Right lobe of liver (tissue), 6 donors: ENCODE results near the gene PON3. TPM values are rescaled to one million over a fixed set of nuclear protein-coding genes. Genes with fewer than 3 reads are reported as not detected.
A peak's percentile ranks its signal among the peaks of the same experiment; 100 is the strongest.

Experiments
- ATAC-seq, 4 donors: fragments of 200-7000 bp; cut with Tn5 transposase; one replicate each; pipeline ENCODE4 v1.9.1; 2020; ENCODE audit warnings: mild to moderate bottlenecking in 4 of 4, moderate library complexity in 4 of 4
- DNase-seq, 3 donors: peaks; one replicate each; pipeline ENCODE4 v3.0.0-alpha.2; 2020
- H3K27ac ChIP-seq, 3 donors: fragments of 200-600 bp; one replicate each; pipeline ENCODE4 v1.8.0; 2022
- H3K27me3 ChIP-seq, 2 donors: fragments of 200-600 bp; one replicate each; pipeline ENCODE4 v1.8.0; 2022
- H3K36me3 ChIP-seq, 4 donors: fragments of 200-600 bp; sonication (generic) in 1 of 4; one replicate each; pipeline versions ENCODE4 v1.5.1 to v1.8.0; 2017 to 2022; ENCODE audit warnings: control low read depth in 1 of 4
- H3K4me1 ChIP-seq, 4 donors: fragments of 200-600 bp; sonication (generic) in 1 of 4; one replicate each; pipeline versions ENCODE4 v1.5.1 to v1.8.0; 2017 to 2022; ENCODE audit warnings: control low read depth in 1 of 4
- H3K4me3 ChIP-seq, 3 donors: fragments of 200-600 bp; one replicate each; pipeline ENCODE4 v1.8.0; 2022
- H3K9me3 ChIP-seq, 4 donors: fragments of 200-600 bp; sonication (generic) in 1 of 4; one replicate each; pipeline versions ENCODE4 v1.5.1 to v1.8.0; 2017 to 2022; ENCODE audit warnings: control low read depth in 1 of 4
- CTCF ChIP-seq, 4 donors: fragments of 200-600 bp in 3 of 4; fragments of 450-650 bp in 1 of 4; IDR thresholded peaks; one replicate each; pipeline versions ENCODE4 v1.5.1 to v1.8.0; 2016 to 2022; ENCODE audit warnings: antibody characterized with exemption in 4 of 4, mild to moderate bottlenecking in 2 of 4
- POLR2A ChIP-seq: fragments of 450-650 bp; IDR thresholded peaks from one replicate; pipeline ENCODE4 v1.6.1; 2017; ENCODE audit warnings: antibody characterized with exemption, mild to moderate bottlenecking
- WGBS: methylation state at CpG from one replicate; pipeline ENCODE4 v1.1.6; 2018; ENCODE audit warnings: low coverage, low lambda C conversion rate; ENCODE audit not compliant: insufficient coverage; ENCODE audit errors: missing lambda C conversion rate; 5-methylcytosine and 5-hydroxymethylcytosine counted together
- intact Hi-C, 2 donors: fragments of 100-400 bp; cut with DNase I; formaldehyde crosslinking; loops; one replicate each; pipeline versions ENCODE4 v1.11.2 to v1.14.1; 2022
- total RNA-seq, 6 experiments: library from RNA; depleted of rRNA in 2 of 6; stranded (reverse); fragments of >200 nt in 2 of 6; fragmentation: NEBNext Ultra II Directional in 3 of 6; extraction: Animal tissue kit (Norgen Biotek cat#: 25700) in 3 of 6; gene quantifications; one replicate each; pipeline versions ENCODE4 v1.1.0 to v1.2.4, GENCODE V29; 2016 to 2023
- donor health status: DM: no; HTN: yes; CAD: no.
- donor health status: DM: no; HTN: no; CAD: no.
- donor health status: DM: no; HTN: no; CAD: no.
- donor health status: DM: no; HTN: yes; CAD: no.
- donor health status: DM: no; HTN: yes; CAD: no.

Gene PON3
- total RNA-seq, 6 experiments from 2014 or later: 149 to 328 (median 193) TPM

- 25% methylated on average over 1 of the region's 2 CpGs for WGBS
- H3K27me3 ChIP-seq: no peaks in the 10 kb centered on the region
- peak overlapping the region; percentile 9 to 74 (median 64) for H3K4me3 ChIP-seq
- peak in 2 of 4 donors; percentile 15 to 21 for ATAC-seq
- intact Hi-C loops: no loop called here
- no peaks in the 10 kb centered on the region for H3K36me3 ChIP-seq
- no peak for DNase-seq
- peaks cover 0 to 41% (median 13%) of the 10 kb centered on the region in 4 donors for H3K4me1 ChIP-seq
- peak overlapping the region; percentile 58 to 96 (median 86) for H3K27ac ChIP-seq
- no peaks in the 10 kb centered on the region for H3K9me3 ChIP-seq
- no peak for TF ChIP-seq CTCF (IDR thresholded peaks at IDR 0.05)
- no peak for TF ChIP-seq POLR2A
These were observed 73.3 kb downstream of the PON3 start for GRCh38 chr7:95322854-95323253.

GRCh38 chr7:95322396-95322795 is 73.8 kb downstream of the PON3 start:
- Histone ChIP-seq H3K9me3 (no peaks in the 10 kb centered on the region), H3K4me3 (peak overlapping the region; percentile 9 to 74 (median 64)), H3K4me1 (peaks cover 0 to 44% (median 13%) of the 10 kb centered on the region in 4 donors), H3K36me3 (no peaks in the 10 kb centered on the region), H3K27ac (peak overlapping the region; percentile 58 to 96 (median 86)), H3K27me3 (no peaks in the 10 kb centered on the region)
- intact Hi-C loops: no loop called here
- DNase-seq (no peak), ATAC-seq (no peak)
- 31% methylated on average over 8 of the region's 8 CpGs for WGBS
- TF ChIP-seq POLR2A: no peak
- no peak for TF ChIP-seq CTCF (IDR thresholded peaks at IDR 0.05)

GRCh38 chr7:95321720-95322119 is 74.5 kb downstream of the PON3 start:
- no peaks in the 10 kb centered on the region for H3K9me3 ChIP-seq
- H3K27ac ChIP-seq: peak overlapping the region in 2 of 3 donors; percentile 86 to 96
- peaks cover 0 to 49% (median 13%) of the 10 kb centered on the region in 4 donors for H3K4me1 ChIP-seq
- ATAC-seq (no peak), DNase-seq (no peak)
- TF ChIP-seq POLR2A (no peak), CTCF (IDR thresholded peaks at IDR 0.05) (no peak)
- H3K27me3 ChIP-seq: no peaks in the 10 kb centered on the region
- intact Hi-C loops: no loop called here
- peak overlapping the region in 2 of 3 donors; percentile 30 to 74 for H3K4me3 ChIP-seq
- no peaks in the 10 kb centered on the region for H3K36me3 ChIP-seq
- 26% methylated on average over 1 of the region's 1 CpG for WGBS

- H3K36me3 ChIP-seq: peaks cover 0 to 10% (median 5%) of the 10 kb centered on the region in 4 donors
- peak overlapping the region in 2 of 3 donors; percentile 30 to 74 for H3K4me3 ChIP-seq
- no peaks in the 10 kb centered on the region for H3K9me3 ChIP-seq
- peak in 3 of 4 donors; percentile 12 to 53 (median 39) for ATAC-seq
- TF ChIP-seq POLR2A: no peak
- TF ChIP-seq CTCF (IDR thresholded peaks at IDR 0.05): no peak
- H3K27ac ChIP-seq: peak overlapping the region in 2 of 3 donors; percentile 86 to 96
- peaks cover 0 to 55% (median 13%) of the 10 kb centered on the region in 4 donors for H3K4me1 ChIP-seq
- intact Hi-C loops: no loop called here
- WGBS: 18% methylated on average over 1 of the region's 1 CpG
- DNase-seq: no peak
- H3K27me3 ChIP-seq: no peaks in the 10 kb centered on the region
These were observed 75.5 kb downstream of the PON3 start for GRCh38 chr7:95320651-95321050.
